ENCODE data around the gene JPT2.

DNA sequence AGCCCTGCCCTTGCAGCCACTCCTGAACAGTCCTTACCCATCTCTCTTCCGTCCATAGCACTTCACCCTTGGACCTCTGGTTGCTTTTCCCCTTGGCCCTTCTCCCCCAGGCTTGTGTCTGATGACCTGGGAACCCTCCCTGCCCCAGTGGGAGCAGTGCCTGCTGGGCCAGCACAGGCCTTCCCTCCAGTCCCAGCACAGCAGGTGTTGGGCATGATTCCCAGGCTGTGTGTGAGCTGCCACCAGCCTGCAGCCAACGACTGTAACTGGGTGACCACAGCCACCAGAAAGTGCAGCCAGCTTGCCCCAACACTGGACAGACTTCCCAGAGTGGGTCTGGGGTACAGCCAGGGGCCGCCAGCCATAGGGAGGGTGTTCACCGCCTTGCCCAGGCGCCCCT is 35.9 kb upstream of the JPT2 start:
- TF ChIP-seq, protein P1, sequence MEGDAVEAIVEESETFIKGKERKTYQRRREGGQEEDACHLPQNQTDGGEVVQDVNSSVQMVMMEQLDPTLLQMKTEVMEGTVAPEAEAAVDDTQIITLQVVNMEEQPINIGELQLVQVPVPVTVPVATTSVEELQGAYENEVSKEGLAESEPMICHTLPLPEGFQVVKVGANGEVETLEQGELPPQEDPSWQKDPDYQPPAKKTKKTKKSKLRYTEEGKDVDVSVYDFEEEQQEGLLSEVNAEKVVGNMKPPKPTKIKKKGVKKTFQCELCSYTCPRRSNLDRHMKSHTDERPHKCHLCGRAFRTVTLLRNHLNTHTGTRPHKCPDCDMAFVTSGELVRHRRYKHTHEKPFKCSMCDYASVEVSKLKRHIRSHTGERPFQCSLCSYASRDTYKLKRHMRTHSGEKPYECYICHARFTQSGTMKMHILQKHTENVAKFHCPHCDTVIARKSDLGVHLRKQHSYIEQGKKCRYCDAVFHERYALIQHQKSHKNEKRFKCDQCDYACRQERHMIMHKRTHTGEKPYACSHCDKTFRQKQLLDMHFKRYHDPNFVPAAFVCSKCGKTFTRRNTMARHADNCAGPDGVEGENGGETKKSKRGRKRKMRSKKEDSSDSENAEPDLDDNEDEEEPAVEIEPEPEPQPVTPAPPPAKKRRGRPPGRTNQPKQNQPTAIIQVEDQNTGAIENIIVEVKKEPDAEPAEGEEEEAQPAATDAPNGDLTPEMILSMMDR (IDR thresholded peaks at IDR 0.05): no peak
- TF ChIP-seq, protein P2, sequence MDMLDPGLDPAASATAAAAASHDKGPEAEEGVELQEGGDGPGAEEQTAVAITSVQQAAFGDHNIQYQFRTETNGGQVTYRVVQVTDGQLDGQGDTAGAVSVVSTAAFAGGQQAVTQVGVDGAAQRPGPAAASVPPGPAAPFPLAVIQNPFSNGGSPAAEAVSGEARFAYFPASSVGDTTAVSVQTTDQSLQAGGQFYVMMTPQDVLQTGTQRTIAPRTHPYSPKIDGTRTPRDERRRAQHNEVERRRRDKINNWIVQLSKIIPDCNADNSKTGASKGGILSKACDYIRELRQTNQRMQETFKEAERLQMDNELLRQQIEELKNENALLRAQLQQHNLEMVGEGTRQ (CRISPR knock-in tag; IDR thresholded peaks at IDR 0.05): no peak
- no peak for TF ChIP-seq SP1 (CRISPR knock-in tag; conservative IDR thresholded peaks at IDR 0.05)
- TF ChIP-seq, protein P3, sequence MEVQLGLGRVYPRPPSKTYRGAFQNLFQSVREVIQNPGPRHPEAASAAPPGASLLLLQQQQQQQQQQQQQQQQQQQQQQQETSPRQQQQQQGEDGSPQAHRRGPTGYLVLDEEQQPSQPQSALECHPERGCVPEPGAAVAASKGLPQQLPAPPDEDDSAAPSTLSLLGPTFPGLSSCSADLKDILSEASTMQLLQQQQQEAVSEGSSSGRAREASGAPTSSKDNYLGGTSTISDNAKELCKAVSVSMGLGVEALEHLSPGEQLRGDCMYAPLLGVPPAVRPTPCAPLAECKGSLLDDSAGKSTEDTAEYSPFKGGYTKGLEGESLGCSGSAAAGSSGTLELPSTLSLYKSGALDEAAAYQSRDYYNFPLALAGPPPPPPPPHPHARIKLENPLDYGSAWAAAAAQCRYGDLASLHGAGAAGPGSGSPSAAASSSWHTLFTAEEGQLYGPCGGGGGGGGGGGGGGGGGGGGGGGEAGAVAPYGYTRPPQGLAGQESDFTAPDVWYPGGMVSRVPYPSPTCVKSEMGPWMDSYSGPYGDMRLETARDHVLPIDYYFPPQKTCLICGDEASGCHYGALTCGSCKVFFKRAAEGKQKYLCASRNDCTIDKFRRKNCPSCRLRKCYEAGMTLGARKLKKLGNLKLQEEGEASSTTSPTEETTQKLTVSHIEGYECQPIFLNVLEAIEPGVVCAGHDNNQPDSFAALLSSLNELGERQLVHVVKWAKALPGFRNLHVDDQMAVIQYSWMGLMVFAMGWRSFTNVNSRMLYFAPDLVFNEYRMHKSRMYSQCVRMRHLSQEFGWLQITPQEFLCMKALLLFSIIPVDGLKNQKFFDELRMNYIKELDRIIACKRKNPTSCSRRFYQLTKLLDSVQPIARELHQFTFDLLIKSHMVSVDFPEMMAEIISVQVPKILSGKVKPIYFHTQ (CRISPR knock-in tag; IDR thresholded peaks at IDR 0.05): no peak
- TF ChIP-seq, protein P4, sequence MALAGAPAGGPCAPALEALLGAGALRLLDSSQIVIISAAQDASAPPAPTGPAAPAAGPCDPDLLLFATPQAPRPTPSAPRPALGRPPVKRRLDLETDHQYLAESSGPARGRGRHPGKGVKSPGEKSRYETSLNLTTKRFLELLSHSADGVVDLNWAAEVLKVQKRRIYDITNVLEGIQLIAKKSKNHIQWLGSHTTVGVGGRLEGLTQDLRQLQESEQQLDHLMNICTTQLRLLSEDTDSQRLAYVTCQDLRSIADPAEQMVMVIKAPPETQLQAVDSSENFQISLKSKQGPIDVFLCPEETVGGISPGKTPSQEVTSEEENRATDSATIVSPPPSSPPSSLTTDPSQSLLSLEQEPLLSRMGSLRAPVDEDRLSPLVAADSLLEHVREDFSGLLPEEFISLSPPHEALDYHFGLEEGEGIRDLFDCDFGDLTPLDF (CRISPR knock-in tag; IDR thresholded peaks at IDR 0.05): no peak
- TF ChIP-seq, protein P5, sequence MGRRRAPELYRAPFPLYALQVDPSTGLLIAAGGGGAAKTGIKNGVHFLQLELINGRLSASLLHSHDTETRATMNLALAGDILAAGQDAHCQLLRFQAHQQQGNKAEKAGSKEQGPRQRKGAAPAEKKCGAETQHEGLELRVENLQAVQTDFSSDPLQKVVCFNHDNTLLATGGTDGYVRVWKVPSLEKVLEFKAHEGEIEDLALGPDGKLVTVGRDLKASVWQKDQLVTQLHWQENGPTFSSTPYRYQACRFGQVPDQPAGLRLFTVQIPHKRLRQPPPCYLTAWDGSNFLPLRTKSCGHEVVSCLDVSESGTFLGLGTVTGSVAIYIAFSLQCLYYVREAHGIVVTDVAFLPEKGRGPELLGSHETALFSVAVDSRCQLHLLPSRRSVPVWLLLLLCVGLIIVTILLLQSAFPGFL (CRISPR knock-in tag; IDR thresholded peaks at IDR 0.05; ENCODE audit: borderline replicate concordance): no peak
- TF ChIP-seq JUN (CRISPR knock-in tag; IDR thresholded peaks at IDR 0.05): no peak
- no peak for TF ChIP-seq SOX15 (CRISPR knock-in tag; IDR thresholded peaks at IDR 0.05)
- no peak for TF ChIP-seq NR2C2 (CRISPR knock-in tag; IDR thresholded peaks at IDR 0.05)
- TF ChIP-seq FOXJ3 (CRISPR knock-in tag; IDR thresholded peaks at IDR 0.05; ENCODE audit: borderline replicate concordance): no peak
- no peak for TF ChIP-seq ELF4 (CRISPR knock-in tag; IDR thresholded peaks at IDR 0.05; ENCODE audit: low read depth)

Data from WTC11 (cell line).